HepG2 (cell line): ENCODE data around the gene TIGAR. TPM values are rescaled to one million over a fixed set of nuclear protein-coding genes. Genes with fewer than 3 reads are reported as not detected.

ENCODE experiments used
- ELF1 ChIP-seq: sonication (generic); formaldehyde crosslinking; IDR thresholded peaks from 2 replicates; pipeline ENCODE4 v1.4.0; 2020; ENCODE audit warnings: missing genetic modification reagents
- HDAC1 ChIP-seq: sonication (generic); formaldehyde crosslinking; IDR thresholded peaks from 2 replicates; pipeline ENCODE4 v1.5.1; 2020; ENCODE audit warnings: mild to moderate bottlenecking, missing genetic modification reagents
- HDAC6 ChIP-seq: fragments of 200-600 bp; sonication (generic); IDR thresholded peaks from 2 replicates; pipeline ENCODE4 v1.7.0; 2017; ENCODE audit warnings: mild to moderate bottlenecking, antibody characterized with exemption, low read length, low read depth
- HES4 ChIP-seq: sonication (generic); formaldehyde crosslinking; IDR thresholded peaks from 2 replicates; pipeline ENCODE4 v1.9.0; 2021; ENCODE audit warnings: mild to moderate bottlenecking, missing genetic modification reagents, borderline replicate concordance
- KMT2A ChIP-seq: sonication (generic); formaldehyde crosslinking; IDR thresholded peaks from 2 replicates; pipeline ENCODE4 v1.4.0; 2020; ENCODE audit warnings: missing genetic modification reagents
- PHF8 ChIP-seq: sonication (generic); formaldehyde crosslinking; IDR thresholded peaks from 2 replicates; pipeline ENCODE4 v1.5.0; 2020; ENCODE audit warnings: missing genetic modification reagents
- RELA ChIP-seq: sonication (generic); formaldehyde crosslinking; IDR thresholded peaks from 2 replicates; pipeline ENCODE4 v1.4.0; 2020; ENCODE audit warnings: missing genetic modification reagents
- RERE ChIP-seq: IDR thresholded peaks from 2 replicates; pipeline ENCODE4 v1.6.1; 2016; ENCODE audit warnings: low read depth, missing genetic modification reagents, missing compliant biosample characterization
- SALL2 ChIP-seq: sonication (generic); formaldehyde crosslinking; IDR thresholded peaks from 2 replicates; pipeline ENCODE4 v1.8.1; 2023; ENCODE audit warnings: mild to moderate bottlenecking, missing genetic modification reagents, inconsistent platforms
- ZFP91 ChIP-seq: sonication (generic); formaldehyde crosslinking; IDR thresholded peaks from 2 replicates; pipeline ENCODE4 v1.9.0; 2022; ENCODE audit warnings: missing genetic modification reagents, mild to moderate bottlenecking, borderline replicate concordance
- ZNF281 ChIP-seq: sonication (generic); formaldehyde crosslinking; IDR thresholded peaks from 2 replicates; pipeline ENCODE4 v1.4.0; 2020; ENCODE audit warnings: missing genetic modification reagents, borderline replicate concordance
- ZNF549 ChIP-seq: sonication (generic); formaldehyde crosslinking; IDR thresholded peaks from 2 replicates; pipeline ENCODE4 v1.5.0; 2020; ENCODE audit warnings: missing genetic modification reagents
- ZNF788 ChIP-seq: sonication (generic); formaldehyde crosslinking; IDR thresholded peaks from 2 replicates; pipeline ENCODE4 v1.5.0; 2020; ENCODE audit warnings: mild to moderate bottlenecking, missing genetic modification reagents, borderline replicate concordance
- polyA plus RNA-seq, 8 experiments: library from polyadenylated mRNA; depleted of rRNA in 3 of 8; stranded (reverse) in 7 of 8; unstranded in 1 of 8; fragments of >200 nt; fragmentation: Illumina TruSeq in 4 of 8; extraction: Trizol in 4 of 8; gene quantifications; 2 replicates each; pipeline versions ENCODE4 v1.2.1 to v1.2.3, GENCODE V29; 2011 to 2016; ENCODE audit warnings: low read depth in 4 of 8, missing spikeins in 1 of 8, mixed read lengths in 1 of 8; ENCODE audit not compliant: insufficient read depth in 1 of 8
- total RNA-seq, 5 experiments: library from RNA; depleted of rRNA; stranded (reverse); fragments of >200 nt; fragmentation: Illumina TruSeq; extraction: Trizol; gene quantifications; 2 replicates each; pipeline ENCODE4 v1.2.3, GENCODE V29; 2016; ENCODE audit warnings: low read depth in 1 of 5
- TF ChIP-seq, protein P1 (sequence below): IDR thresholded peaks from 2 replicates; pipeline ENCODE4 v1.6.1; 2016; ENCODE audit warnings: low read depth
- TF ChIP-seq, protein P2 (sequence below): sonication (generic); formaldehyde crosslinking; conservative IDR thresholded peaks from 2 replicates; pipeline ENCODE4 v1.8.0; 2022; ENCODE audit warnings: low read depth, missing genetic modification reagents

The TIGAR gene
- total and polyA plus RNA-seq, 2 of the 13 experiments (the other 11 are each of a cell fraction or from before 2014, with no cell fraction given): 2.6 to 21.8 TPM

GRCh38 chr12:4320853-4321701 is at the start of gene TIGAR (continued):
- no peak for TF ChIP-seq ZNF549 (CRISPR knock-in tag)
- TF ChIP-seq ELF1 (CRISPR knock-in tag): peak; percentile 70
- TF ChIP-seq RERE (CRISPR knock-in tag): no peak
- no peak; the same call in 1 of the 2 replicates for TF ChIP-seq ZNF788
- TF ChIP-seq HDAC6: no peak
- peak; percentile 89 for TF ChIP-seq ZNF281 (CRISPR knock-in tag)
- TF ChIP-seq SALL2: peak; percentile 61; the same call in 1 of the 2 replicates
- TF ChIP-seq HDAC1: peak; percentile 96
- peak; percentile 60; the same call in 1 of the 2 replicates for TF ChIP-seq HES4 (CRISPR knock-in tag)
- TF ChIP-seq RELA (CRISPR knock-in tag): no peak
- TF ChIP-seq, protein P1, sequence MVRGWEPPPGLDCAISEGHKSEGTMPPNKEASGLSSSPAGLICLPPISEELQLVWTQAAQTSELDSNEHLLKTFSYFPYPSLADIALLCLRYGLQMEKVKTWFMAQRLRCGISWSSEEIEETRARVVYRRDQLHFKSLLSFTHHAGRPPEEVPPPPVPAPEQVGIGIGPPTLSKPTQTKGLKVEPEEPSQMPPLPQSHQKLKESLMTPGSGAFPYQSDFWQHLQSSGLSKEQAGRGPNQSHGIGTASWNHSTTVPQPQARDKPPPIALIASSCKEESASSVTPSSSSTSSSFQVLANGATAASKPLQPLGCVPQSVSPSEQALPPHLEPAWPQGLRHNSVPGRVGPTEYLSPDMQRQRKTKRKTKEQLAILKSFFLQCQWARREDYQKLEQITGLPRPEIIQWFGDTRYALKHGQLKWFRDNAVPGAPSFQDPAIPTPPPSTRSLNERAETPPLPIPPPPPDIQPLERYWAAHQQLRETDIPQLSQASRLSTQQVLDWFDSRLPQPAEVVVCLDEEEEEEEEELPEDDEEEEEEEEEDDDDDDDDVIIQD: peak; percentile 20; the same call in 1 of the 2 replicates
- peak; percentile 95 for TF ChIP-seq KMT2A (CRISPR knock-in tag)
- peak; percentile 23; the same call in 1 of the 2 replicates for TF ChIP-seq ZFP91 (CRISPR knock-in tag)
- peak; percentile 70 for TF ChIP-seq PHF8 (CRISPR knock-in tag)
- TF ChIP-seq, protein P2, sequence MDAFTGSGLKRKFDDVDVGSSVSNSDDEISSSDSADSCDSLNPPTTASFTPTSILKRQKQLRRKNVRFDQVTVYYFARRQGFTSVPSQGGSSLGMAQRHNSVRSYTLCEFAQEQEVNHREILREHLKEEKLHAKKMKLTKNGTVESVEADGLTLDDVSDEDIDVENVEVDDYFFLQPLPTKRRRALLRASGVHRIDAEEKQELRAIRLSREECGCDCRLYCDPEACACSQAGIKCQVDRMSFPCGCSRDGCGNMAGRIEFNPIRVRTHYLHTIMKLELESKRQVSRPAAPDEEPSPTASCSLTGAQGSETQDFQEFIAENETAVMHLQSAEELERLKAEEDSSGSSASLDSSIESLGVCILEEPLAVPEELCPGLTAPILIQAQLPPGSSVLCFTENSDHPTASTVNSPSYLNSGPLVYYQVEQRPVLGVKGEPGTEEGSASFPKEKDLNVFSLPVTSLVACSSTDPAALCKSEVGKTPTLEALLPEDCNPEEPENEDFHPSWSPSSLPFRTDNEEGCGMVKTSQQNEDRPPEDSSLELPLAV: no peak
